ENCODE measurements around the gene RYR3.

RYR3 gene

DNA sequence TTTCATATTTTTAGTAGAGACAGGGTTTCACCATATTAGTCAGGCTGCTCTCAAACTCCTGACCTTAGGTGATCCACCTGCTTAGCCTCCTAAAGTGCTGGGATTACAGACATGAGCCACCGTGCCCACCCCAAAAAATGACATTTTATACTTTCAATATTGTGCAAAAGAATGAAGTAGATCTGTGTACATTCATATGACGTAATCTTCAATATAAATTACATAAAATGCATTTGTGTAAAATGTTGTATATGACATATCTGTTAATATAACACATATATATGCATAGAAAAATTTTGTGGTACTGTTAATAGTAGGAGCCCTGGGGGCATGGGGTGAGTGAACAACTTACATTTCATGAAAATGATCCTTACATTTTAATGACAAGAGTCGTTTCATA, 71.7 kb downstream of the RYR3 start:
- no peak for DNase-seq (ENCODE audit: low spot score)

DNA sequence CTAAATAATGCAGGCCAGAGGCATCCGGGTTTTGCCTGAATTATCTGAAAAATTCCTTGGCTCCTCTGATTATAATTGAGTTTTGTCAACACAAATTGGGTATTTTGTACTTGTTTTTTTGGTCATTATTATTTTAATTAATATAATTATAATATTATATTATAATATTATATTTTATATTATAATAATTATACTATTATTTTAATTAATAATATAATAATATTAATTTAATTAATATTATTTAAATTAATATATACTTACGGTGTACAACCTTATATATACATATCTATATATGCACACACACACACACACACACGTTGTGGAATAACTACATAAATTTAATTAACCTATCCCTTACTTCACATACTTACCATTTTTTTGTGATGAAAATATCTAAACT, 73.5 kb downstream of the RYR3 start:
- DNase-seq (ENCODE audit: low spot score): no peak

GRCh38 chr15:33392453-33392852, 81.7 kb downstream of the RYR3 start:
- peak; percentile 7 for DNase-seq (ENCODE audit: low spot score)

DNA sequence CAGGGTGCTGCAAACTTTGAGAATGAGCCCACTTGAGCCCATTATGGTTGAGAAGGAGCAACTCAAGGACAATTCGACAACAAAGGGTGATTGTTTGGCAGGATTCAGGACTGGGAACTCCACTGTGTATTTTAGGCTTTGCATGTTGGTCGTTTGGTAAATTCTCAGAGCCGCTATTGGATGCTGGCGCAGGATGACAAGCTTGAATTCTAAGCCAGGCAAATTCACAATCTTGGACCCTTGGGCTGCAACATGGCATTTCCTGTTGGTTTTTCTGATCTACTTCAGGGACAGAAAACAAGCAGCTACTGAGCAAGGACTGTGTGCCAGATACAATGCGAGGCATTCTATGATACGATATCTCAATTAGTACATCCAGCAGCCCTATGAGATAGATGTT, 82.8 kb downstream of the RYR3 start:
- DNase-seq (ENCODE audit: low spot score): no peak

GRCh38 chr15:33395321-33395720, 84.6 kb downstream of the RYR3 start:
- DNase-seq (ENCODE audit: low spot score): no peak

GRCh38 chr15:33395846-33396245, 85.1 kb downstream of the RYR3 start:
- no peak for DNase-seq (ENCODE audit: low spot score)

- no peak for DNase-seq (ENCODE audit: low spot score)
These were observed 85.7 kb downstream of the RYR3 start for GRCh38 chr15:33396475-33396874.

- no peak for DNase-seq (ENCODE audit: low spot score)
These were observed 87.8 kb downstream of the RYR3 start for GRCh38 chr15:33398555-33398954.

DNA sequence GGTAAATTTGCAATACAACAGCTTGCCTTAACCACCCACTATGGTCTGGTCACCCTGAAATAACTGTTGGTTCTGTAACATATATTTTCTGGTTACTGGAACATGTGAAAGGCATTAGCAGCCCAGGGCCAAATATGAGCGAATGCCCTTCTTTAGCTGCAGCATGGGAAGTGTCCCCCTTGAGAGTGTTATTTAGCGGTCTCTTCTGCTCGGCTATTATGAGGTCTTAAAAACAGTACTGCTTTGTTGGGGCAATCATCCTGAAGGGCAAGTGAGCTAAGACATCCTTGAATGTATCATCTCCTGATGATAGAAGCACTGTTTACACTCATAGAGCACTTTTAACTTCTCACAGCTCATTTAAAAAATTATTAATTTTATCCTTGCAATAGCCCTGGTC, 90.2 kb downstream of the RYR3 start:
- no peak for DNase-seq (ENCODE audit: low spot score)

GRCh38 chr15:33402600-33402999, 91.8 kb downstream of the RYR3 start:
- no peak for DNase-seq (ENCODE audit: low spot score)

GRCh38 chr15:33405096-33405495, 94.3 kb downstream of the RYR3 start:
- no peak for DNase-seq (ENCODE audit: low spot score)

DNA sequence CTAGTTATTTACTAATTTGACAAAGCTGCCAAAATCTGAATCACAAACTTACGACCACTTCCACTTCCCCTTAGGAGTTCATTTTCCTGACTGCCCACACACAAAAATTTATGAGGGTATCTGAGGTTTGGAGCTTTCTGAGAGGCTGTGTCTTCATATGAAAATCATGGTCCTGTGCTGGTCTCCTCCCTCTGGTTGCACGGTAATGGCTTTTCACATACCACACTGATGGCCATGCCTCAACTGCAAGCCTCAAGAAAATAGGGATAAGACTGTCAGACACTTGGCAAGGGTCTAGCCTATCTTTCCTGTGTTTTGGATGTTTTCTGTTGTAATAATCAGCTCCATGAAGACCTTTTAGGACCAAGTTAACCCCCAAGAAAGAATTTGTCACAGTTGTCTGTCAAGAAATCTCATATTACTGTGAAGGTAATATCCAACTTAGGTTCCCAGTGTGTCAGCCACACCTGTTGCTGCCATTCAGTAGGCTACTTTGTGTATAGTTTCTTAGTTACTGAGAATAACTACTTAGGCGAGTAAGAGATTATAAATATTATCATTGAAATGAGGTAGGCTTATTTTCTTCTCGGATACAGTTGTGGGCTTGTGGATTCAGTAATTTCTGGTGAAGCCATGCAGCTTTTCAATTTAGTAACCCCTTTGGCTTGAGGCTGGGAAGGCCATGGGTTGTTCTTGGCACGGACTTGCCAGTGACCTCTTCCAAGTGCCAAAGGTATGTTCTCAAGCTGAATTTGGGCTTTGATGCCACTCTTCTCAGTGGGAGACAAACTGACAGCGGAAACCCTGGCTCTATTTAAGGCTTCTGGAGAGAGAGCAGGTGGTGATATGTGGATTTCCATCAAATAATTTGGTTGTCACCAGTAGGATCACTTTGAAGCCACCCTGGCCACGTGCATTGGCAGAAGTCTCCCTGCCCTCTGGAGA, 101.1 kb downstream of the RYR3 start:
- no peak for DNase-seq (ENCODE audit: low spot score)

GRCh38 chr15:33419701-33420100, 108.9 kb downstream of the RYR3 start:
- DNase-seq (ENCODE audit: low spot score): no peak

DNA sequence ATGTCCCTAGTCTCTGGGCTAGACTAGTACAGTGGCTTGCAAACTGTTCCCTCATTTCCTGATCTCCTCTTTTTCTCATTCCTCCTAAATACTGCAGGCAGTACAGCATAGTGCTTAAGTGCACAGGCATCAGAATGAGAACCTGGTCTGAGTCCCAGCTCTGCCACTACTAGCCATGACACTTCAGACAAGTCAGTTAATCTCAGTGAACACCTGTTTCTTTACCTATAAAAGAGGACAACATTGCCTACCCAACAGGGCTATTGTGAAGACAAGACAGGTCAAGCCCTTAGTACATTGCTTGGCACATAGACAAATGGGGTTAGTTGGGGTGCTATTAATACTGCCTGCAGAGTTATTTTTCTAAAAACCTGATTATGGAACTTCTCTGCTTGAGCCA, 113.3 kb downstream of the RYR3 start:
- DNase-seq (ENCODE audit: low spot score): no peak

DNA sequence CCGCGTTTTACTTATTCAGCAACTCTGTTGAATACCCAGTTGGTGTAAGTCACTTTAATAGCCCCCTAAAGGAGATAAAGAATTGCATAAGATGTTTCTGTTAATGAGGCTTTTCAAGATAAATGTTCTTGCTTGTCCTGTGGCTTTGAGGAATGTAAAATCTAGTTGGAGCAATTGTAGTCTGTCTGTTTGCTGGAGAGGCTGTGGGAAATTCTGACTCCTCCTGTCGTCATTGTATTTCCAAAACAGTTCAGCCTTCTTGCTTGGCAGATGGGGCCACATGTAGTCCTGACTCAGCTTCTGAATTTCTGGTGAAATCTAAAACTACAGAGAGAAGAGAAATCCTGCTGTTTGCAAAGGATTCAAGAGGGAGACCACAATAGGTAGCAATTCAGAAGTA, 114.4 kb downstream of the RYR3 start:
- DNase-seq (ENCODE audit: low spot score): no peak

DNA sequence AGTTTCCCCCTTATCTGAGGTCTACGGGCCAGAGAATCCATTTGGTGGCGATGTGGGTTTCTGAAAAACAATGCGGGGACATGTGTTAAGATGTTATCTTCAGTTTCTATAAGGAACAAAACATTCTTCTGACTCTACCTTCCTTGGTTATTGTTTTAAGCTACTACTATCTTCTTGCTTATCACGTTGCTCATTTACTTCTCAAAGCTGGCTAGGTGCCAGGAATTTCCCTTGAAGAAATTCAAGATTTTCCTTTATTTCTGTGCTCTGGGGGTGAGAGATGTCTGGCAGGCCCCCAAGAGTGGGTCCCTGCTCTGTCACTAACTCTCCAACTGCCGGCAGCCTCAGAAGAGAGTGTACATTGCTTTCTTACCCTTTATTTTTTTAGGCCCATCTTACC, 119.8 kb downstream of the RYR3 start:
- DNase-seq (ENCODE audit: low spot score): no peak

DNA sequence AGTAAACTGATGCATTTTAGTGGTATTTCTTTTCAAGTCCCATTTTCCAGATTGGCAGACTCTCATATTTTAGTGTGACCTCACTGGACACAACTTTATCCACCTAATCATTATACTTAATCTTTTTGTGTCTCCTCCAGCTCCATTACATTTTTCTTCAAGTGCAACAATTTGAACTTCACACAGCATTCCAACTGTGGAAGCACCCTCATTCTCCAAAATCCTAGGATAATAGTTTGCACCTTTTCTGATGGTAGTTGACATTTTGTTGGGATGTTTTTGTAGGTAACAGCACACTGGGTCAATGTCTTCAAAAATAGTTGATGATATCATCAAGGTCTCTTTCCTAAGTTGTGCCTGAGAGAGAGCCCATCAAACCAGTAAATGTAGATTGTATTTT, 123.1 kb downstream of the RYR3 start:
- no peak for DNase-seq (ENCODE audit: low spot score)

- no peak for DNase-seq (ENCODE audit: low spot score)
These were observed 127.6 kb downstream of the RYR3 start for GRCh38 chr15:33438396-33438795.

GRCh38 chr15:33440900-33441299, 130.1 kb downstream of the RYR3 start:
- no peak for DNase-seq (ENCODE audit: low spot score)

DNA sequence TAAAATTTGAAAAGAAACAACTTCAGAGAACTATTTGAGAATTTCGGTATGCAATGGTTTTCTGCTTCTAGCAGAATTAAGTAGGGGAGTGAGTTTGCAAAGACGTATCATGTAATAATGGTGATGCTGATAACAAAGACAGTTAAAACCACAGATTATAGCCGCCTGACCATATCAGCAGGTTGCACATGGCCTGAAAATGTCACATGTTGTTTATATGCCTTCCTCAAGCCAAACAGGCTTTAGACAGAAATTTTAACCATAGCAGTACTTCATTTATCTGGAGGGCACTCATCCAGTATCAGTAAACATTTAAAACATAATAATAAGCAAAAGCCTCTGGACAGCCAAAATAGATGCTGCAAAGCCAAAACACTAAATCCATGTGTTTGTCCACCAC, 131.7 kb downstream of the RYR3 start:
- no peak for DNase-seq (ENCODE audit: low spot score)

DNA sequence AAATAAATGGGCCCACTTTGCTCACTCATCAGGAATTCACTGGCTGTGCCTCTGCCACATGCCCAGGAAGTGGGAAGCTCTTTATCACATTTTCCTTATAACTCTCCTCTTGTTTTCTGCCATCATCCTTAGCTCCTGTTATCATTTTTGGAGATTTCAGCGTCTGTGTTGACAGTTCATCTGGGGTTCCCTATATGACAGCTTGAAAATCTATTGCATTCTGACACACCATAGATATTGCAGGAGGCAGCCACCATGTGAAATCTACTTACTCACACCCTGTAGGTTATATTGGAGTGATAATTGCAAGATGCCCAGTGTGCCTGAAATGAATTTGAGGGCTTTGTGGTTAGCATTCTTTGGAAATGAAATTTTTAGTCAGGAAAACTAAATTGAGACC, 132.9 kb downstream of the RYR3 start:
- DNase-seq (ENCODE audit: low spot score): no peak

- DNase-seq (ENCODE audit: low spot score): no peak
These were observed 135.2 kb downstream of the RYR3 start for GRCh38 chr15:33445984-33446383.

DNA sequence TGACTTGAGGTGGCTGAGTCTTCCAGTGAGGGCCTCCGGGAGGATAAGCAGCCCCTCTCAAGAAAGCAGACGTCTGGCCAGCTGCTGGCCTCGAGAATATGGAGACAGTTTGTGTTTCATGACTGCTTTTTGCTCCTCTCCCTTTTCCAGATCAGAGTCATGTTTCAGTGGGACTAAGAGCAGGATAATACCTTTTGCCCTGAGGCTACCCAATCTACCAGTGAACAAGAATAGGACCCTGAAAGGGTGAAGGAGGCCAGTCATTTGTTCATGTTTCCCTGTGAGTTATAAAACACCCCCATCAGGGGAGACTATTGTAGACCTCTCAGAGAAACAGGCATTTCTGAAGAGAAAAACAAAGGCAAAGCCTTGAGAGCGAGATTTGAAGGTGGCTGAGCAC, 137.4 kb downstream of the RYR3 start:
- no peak for DNase-seq (ENCODE audit: low spot score)

- DNase-seq (ENCODE audit: low spot score): no peak
These were observed 138.3 kb downstream of the RYR3 start for GRCh38 chr15:33448961-33449606.
